IPS DF 6.9 (cell line): ENCODE measurements around the gene TEPSIN.

Experiments used
- DNase-seq: peaks from one replicate; pipeline ENCODE4 v3.0.0-alpha.2; 2013; ENCODE audit warnings: low read depth, low spot score
- H3K27ac ChIP-seq: one replicate; pipeline ENCODE4 v1.5.1; 2013; ENCODE audit warnings: low read length, control low read depth
- H3K27me3 ChIP-seq: 2 replicates; pipeline ENCODE4 v1.6.1; 2013; ENCODE audit warnings: mild to moderate bottlenecking, low read length; ENCODE audit not compliant: control insufficient read depth, insufficient read depth
- H3K36me3 ChIP-seq: 2 replicates; pipeline ENCODE4 v1.6.1; 2013; ENCODE audit warnings: low read length; ENCODE audit not compliant: control insufficient read depth, insufficient read depth
- H3K4me1 ChIP-seq: 2 replicates; pipeline ENCODE4 v1.6.1; 2013; ENCODE audit warnings: low read length; ENCODE audit not compliant: control insufficient read depth, insufficient read depth
- H3K4me3 ChIP-seq: 2 replicates; pipeline ENCODE4 v1.5.1; 2013; ENCODE audit warnings: mild to moderate bottlenecking, low read length
- H3K9me3 ChIP-seq: 2 replicates; pipeline ENCODE4 v1.6.1; 2013; ENCODE audit warnings: low read length, inconsistent platforms; ENCODE audit not compliant: control insufficient read depth, insufficient read depth
- WGBS: extraction: QIAGEN DNeasy Blood & Tissue Kit; methylation state at CpG from one replicate; pipeline ENCODE4 v1.1.7; 2013; ENCODE audit warnings: mixed read lengths, missing lambda C conversion rate; ENCODE audit not compliant: insufficient read length, insufficient coverage; 5-methylcytosine and 5-hydroxymethylcytosine counted together

Gene TEPSIN

GRCh38 chr17:81279278-81280275 is 40.7 kb upstream of the TEPSIN start:
- Histone ChIP-seq H3K36me3 (peaks cover 10% of the 10 kb centered on the region; the same call in 1 of the 2 replicates), H3K9me3 (no peaks in the 10 kb centered on the region), H3K27ac (no peak overlapping the region), H3K27me3 (no peaks in the 10 kb centered on the region), H3K4me3 (no peak overlapping the region), H3K4me1 (no peaks in the 10 kb centered on the region)
- no CpG with 5 or more reads among the region's 50 CpGs for WGBS
- DNase-seq: no peak

GRCh38 chr17:81278831-81279230 is 40.0 kb upstream of the TEPSIN start:
- Histone ChIP-seq H3K27ac (no peak overlapping the region), H3K4me1 (no peaks in the 10 kb centered on the region), H3K36me3 (peaks cover 10% of the 10 kb centered on the region; the same call in 1 of the 2 replicates), H3K4me3 (no peak overlapping the region), H3K27me3 (no peaks in the 10 kb centered on the region), H3K9me3 (no peaks in the 10 kb centered on the region)
- WGBS: no CpG with 5 or more reads among the region's 8 CpGs
- no peak for DNase-seq

DNA sequence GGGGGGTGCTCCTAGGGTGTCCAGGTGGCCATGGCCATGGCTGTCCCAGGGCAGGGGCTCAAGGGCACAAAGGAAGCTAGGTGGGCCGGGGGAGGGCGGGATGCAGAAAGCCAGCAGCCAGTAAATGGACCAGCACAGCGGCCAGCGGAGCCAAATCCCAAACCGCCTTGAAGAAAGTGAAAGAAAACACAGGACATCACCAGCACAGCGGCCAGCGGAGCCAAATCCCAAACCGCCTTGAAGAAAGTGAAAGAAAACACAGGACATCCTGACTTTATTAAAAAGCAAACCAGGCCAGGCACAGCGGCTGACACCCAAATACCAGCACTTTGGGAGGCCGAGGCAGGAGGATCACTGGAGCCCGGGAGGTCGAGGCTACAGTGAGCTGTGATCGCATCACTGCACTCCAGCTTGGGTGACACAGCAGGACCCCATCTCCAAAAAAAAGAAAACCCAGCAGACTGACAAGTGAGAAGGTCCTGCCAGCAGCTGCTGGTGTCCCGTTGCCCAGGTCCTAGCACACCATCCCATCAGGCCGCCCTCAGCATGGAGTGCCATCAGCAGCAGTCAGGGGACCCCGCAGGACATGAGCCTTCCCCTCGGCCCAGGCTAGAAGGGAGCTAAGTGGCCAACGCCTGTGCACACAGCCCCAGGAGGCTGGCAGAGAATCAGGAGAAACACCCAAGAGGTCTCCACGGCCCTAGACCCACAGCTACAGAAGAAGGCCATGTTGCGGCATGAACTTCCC is 39.3 kb upstream of the TEPSIN start:
- Histone ChIP-seq H3K4me3 (no peak overlapping the region), H3K4me1 (no peaks in the 10 kb centered on the region), H3K9me3 (no peaks in the 10 kb centered on the region), H3K36me3 (peaks cover 11% of the 10 kb centered on the region), H3K27ac (no peak overlapping the region), H3K27me3 (no peaks in the 10 kb centered on the region)
- DNase-seq: no peak
- WGBS: no CpG with 5 or more reads among the region's 20 CpGs

DNA sequence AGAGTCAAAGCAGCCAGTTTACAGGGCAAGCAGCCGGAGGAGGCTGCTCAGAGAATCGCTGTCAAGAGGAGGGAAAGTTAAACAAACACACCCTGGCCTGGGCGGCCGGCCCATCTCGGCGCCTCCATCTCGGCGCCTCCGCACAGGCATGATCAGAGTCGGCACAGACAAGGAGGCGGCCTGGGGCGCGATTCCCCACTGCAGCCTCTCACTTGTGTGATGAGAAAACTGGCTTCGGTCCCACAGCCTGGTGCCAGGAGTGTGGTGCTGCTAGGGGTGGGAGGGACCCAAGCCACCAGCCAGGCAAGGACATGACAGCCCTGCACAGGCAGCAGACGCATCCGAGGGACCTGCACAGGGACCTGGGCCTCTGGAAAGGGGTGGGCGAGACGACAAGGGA is 38.6 kb upstream of the TEPSIN start:
- DNase-seq: no peak
- Histone ChIP-seq H3K27me3 (no peaks in the 10 kb centered on the region), H3K4me1 (no peaks in the 10 kb centered on the region), H3K36me3 (peaks cover 14% of the 10 kb centered on the region), H3K4me3 (no peak overlapping the region), H3K27ac (no peak overlapping the region), H3K9me3 (no peaks in the 10 kb centered on the region)
- no CpG with 5 or more reads among the region's 18 CpGs for WGBS

GRCh38 chr17:81276781-81277180 is 37.9 kb upstream of the TEPSIN start:
- no peak overlapping the region for H3K4me3 ChIP-seq
- H3K9me3 ChIP-seq: no peaks in the 10 kb centered on the region
- H3K4me1 ChIP-seq: no peaks in the 10 kb centered on the region
- no peak overlapping the region for H3K27ac ChIP-seq
- H3K36me3 ChIP-seq: peaks cover 11% of the 10 kb centered on the region
- DNase-seq: no peak
- WGBS: no CpG with 5 or more reads among the region's 11 CpGs
- no peaks in the 10 kb centered on the region for H3K27me3 ChIP-seq

DNA sequence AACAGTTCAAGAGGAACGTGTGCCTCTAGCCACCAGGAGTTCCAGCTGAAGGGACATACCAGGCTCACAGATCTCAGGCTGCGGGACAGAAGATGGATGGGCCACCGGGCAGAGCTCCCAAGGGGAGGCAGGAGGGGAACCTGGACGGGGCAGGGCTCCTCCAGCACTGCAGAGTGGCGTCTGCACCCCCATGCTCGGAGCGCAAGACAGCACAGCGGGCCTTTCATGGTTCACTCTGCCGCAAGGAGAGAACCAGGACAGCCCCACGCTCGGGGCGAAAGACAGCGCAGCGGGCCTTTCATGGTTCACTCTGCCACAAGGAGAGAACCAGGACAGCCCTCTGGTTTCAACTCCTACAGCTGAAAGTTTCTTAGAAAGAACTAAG is 35.6 kb upstream of the TEPSIN start:
- Histone ChIP-seq H3K4me3 (no peak overlapping the region), H3K36me3 (peaks cover 10% of the 10 kb centered on the region), H3K27ac (no peak overlapping the region), H3K27me3 (no peaks in the 10 kb centered on the region), H3K4me1 (no peaks in the 10 kb centered on the region), H3K9me3 (no peaks in the 10 kb centered on the region)
- WGBS: no CpG with 5 or more reads among the region's 14 CpGs
- no peak for DNase-seq

GRCh38 chr17:81273698-81274470 is 35.0 kb upstream of the TEPSIN start:
- H3K4me3 ChIP-seq: no peak overlapping the region
- no peak overlapping the region for H3K27ac ChIP-seq
- WGBS: no CpG with 5 or more reads among the region's 31 CpGs
- no peaks in the 10 kb centered on the region for H3K27me3 ChIP-seq
- no peaks in the 10 kb centered on the region for H3K4me1 ChIP-seq
- H3K9me3 ChIP-seq: no peaks in the 10 kb centered on the region
- H3K36me3 ChIP-seq: peaks cover 7% of the 10 kb centered on the region; the same call in 1 of the 2 replicates
- no peak for DNase-seq

GRCh38 chr17:81272616-81273015 is 33.8 kb upstream of the TEPSIN start:
- H3K27ac ChIP-seq: no peak overlapping the region
- H3K4me1 ChIP-seq: no peaks in the 10 kb centered on the region
- no peak for DNase-seq
- no peaks in the 10 kb centered on the region for H3K9me3 ChIP-seq
- peaks cover 7% of the 10 kb centered on the region; the same call in 1 of the 2 replicates for H3K36me3 ChIP-seq
- H3K27me3 ChIP-seq: no peaks in the 10 kb centered on the region
- no CpG with 5 or more reads among the region's 12 CpGs for WGBS
- no peak overlapping the region for H3K4me3 ChIP-seq

GRCh38 chr17:81271226-81271625 is 32.4 kb upstream of the TEPSIN start:
- Histone ChIP-seq H3K4me1 (no peaks in the 10 kb centered on the region), H3K27ac (no peak overlapping the region), H3K27me3 (no peaks in the 10 kb centered on the region), H3K4me3 (no peak overlapping the region), H3K36me3 (peaks cover 7% of the 10 kb centered on the region; the same call in 1 of the 2 replicates), H3K9me3 (no peaks in the 10 kb centered on the region)
- no CpG with 5 or more reads among the region's 12 CpGs for WGBS
- DNase-seq: no peak

GRCh38 chr17:81270279-81270678 is 31.4 kb upstream of the TEPSIN start:
- no CpG with 5 or more reads among the region's 18 CpGs for WGBS
- Histone ChIP-seq H3K27ac (no peak overlapping the region), H3K36me3 (peaks cover 4% of the 10 kb centered on the region; the same call in 1 of the 2 replicates)

More at GRCh38 chr17:81270279-81270678, 31.4 kb upstream of the TEPSIN start:
- DNase-seq: no peak
- H3K27me3 ChIP-seq: no peaks in the 10 kb centered on the region
- no peak overlapping the region for H3K4me3 ChIP-seq
- no peaks in the 10 kb centered on the region for H3K9me3 ChIP-seq
- no peaks in the 10 kb centered on the region for H3K4me1 ChIP-seq
